Neuron (in vitro differentiated cells): ENCODE results near the gene SLC16A3.

Source experiments
- H2AFZ ChIP-seq: one replicate; pipeline ENCODE4 v1.6.1; 2013; ENCODE audit warnings: low read depth, mild to moderate bottlenecking, inconsistent platforms, low read length, moderate library complexity
- H3K27me3 ChIP-seq: one replicate; pipeline ENCODE4 v1.6.1; 2013; ENCODE audit warnings: low read length; ENCODE audit not compliant: insufficient read depth
- H3K36me3 ChIP-seq: one replicate; pipeline ENCODE4 v1.6.1; 2013; ENCODE audit warnings: low read length; ENCODE audit not compliant: insufficient read depth
- H3K4me1 ChIP-seq: one replicate; pipeline ENCODE4 v1.6.1; 2013; ENCODE audit warnings: low read length; ENCODE audit not compliant: insufficient read depth
- H3K4me3 ChIP-seq: 2 replicates; pipeline ENCODE4 v1.5.1; 2013; ENCODE audit warnings: mild to moderate bottlenecking, low read length, moderate library complexity
- H3K9me3 ChIP-seq: one replicate; pipeline ENCODE4 v1.6.1; 2013; ENCODE audit warnings: low read length

Gene SLC16A3

GRCh38 chr17:82281502-82282238 is 52.8 kb downstream of the SLC16A3 start:
- peaks cover 16% of the 10 kb centered on the region for H3K4me1 ChIP-seq
- no peaks in the 10 kb centered on the region for H3K36me3 ChIP-seq
- no peak overlapping the region for H2AFZ ChIP-seq
- no peak overlapping the region for H3K4me3 ChIP-seq
- no peaks in the 10 kb centered on the region for H3K9me3 ChIP-seq
- no peaks in the 10 kb centered on the region for H3K27me3 ChIP-seq

- H3K36me3 ChIP-seq: no peaks in the 10 kb centered on the region
- no peak overlapping the region for H3K4me3 ChIP-seq
- H3K27me3 ChIP-seq: no peaks in the 10 kb centered on the region
Measured at GRCh38 chr17:82282239-82283207, 53.7 kb downstream of the SLC16A3 start.

GRCh38 chr17:82283208-82283749 is 54.4 kb downstream of the SLC16A3 start:
- H3K4me3 ChIP-seq: no peak overlapping the region

More at GRCh38 chr17:82282239-82283207, 53.7 kb downstream of the SLC16A3 start:
- Histone ChIP-seq H3K4me1 (peaks cover 21% of the 10 kb centered on the region), H2AFZ (no peak overlapping the region), H3K9me3 (peaks cover 4% of the 10 kb centered on the region)

GRCh38 chr17:82285141-82285540 is 56.3 kb downstream of the SLC16A3 start:
- Histone ChIP-seq H3K4me1 (peaks cover 21% of the 10 kb centered on the region), H3K36me3 (no peaks in the 10 kb centered on the region), H3K4me3 (no peak overlapping the region), H3K9me3 (peaks cover 4% of the 10 kb centered on the region), H2AFZ (peak overlapping the region; percentile 53), H3K27me3 (no peaks in the 10 kb centered on the region)

More at GRCh38 chr17:82283208-82283749, 54.4 kb downstream of the SLC16A3 start:
- Histone ChIP-seq H3K9me3 (peaks cover 4% of the 10 kb centered on the region), H3K36me3 (no peaks in the 10 kb centered on the region), H2AFZ (no peak overlapping the region), H3K4me1 (peaks cover 21% of the 10 kb centered on the region), H3K27me3 (no peaks in the 10 kb centered on the region)

GRCh38 chr17:82287013-82287867 is 58.4 kb downstream of the SLC16A3 start:
- Histone ChIP-seq H2AFZ (no peak overlapping the region), H3K4me1 (peaks cover 25% of the 10 kb centered on the region), H3K36me3 (no peaks in the 10 kb centered on the region), H3K27me3 (no peaks in the 10 kb centered on the region), H3K4me3 (no peak overlapping the region), H3K9me3 (peaks cover 4% of the 10 kb centered on the region)

- peaks cover 25% of the 10 kb centered on the region for H3K4me1 ChIP-seq
- H2AFZ ChIP-seq: no peak overlapping the region
- peaks cover 4% of the 10 kb centered on the region for H3K9me3 ChIP-seq
- H3K36me3 ChIP-seq: no peaks in the 10 kb centered on the region
- H3K4me3 ChIP-seq: no peak overlapping the region
- H3K27me3 ChIP-seq: no peaks in the 10 kb centered on the region
Measured at GRCh38 chr17:82287868-82288801, 59.3 kb downstream of the SLC16A3 start.
